ENCODE data around the gene SUSD3. TPM values are rescaled to one million over a fixed set of nuclear protein-coding genes. Genes with fewer than 3 reads are reported as not detected.

SUSD3 gene
- total and polyA plus RNA-seq, 4 donors = 2.0 to 9.7 (median 5.1) TPM

DNA sequence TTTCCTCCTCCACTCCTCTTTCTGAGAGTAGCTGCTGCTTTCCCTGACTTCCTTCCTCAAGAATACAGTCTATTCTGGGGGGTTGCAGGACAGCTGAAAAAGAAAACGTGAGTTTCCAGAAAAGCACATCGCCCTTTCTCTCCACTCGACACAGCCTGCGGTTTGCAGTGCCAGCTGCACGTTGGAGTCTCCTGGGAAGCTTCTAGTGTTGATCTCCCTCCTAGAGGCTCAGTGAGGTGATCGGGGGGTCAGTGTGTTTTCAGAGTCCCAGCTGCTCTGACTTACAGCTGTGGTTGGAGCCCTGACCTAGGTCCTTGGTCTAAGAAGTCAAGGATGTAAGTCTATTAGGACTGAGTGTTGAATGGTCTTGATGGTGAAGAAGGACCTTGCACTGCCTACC lies 25.0 kb upstream of the SUSD3 start:
- ATAC-seq (ENCODE audit: insufficient read depth, low FRiP score) (no peak), DNase-seq (peak in 2 of 3 donors; percentile 14 to 28)
- H3K27me3 ChIP-seq (ENCODE audit: control insufficient read depth in 3 of 3, insufficient read depth in 3 of 3, low read length in 2 of 3) = no peaks in the 10 kb centered on the region
- H3K27ac ChIP-seq (ENCODE audit: low read depth in 1 of 2, low read length in 1 of 2) = no peak overlapping the region
- H3K36me3 ChIP-seq (ENCODE audit: control insufficient read depth in 4 of 4, insufficient read depth in 4 of 4, low read length in 4 of 4) = peaks cover 0 to 15% (median 0%) of the 10 kb centered on the region in 4 donors
- WGBS, 2 donors = 41 to 68% methylated on average over 6 of the region's 6 CpGs
- no peak overlapping the region for H3K4me3 ChIP-seq
- TF ChIP-seq, protein P1, sequence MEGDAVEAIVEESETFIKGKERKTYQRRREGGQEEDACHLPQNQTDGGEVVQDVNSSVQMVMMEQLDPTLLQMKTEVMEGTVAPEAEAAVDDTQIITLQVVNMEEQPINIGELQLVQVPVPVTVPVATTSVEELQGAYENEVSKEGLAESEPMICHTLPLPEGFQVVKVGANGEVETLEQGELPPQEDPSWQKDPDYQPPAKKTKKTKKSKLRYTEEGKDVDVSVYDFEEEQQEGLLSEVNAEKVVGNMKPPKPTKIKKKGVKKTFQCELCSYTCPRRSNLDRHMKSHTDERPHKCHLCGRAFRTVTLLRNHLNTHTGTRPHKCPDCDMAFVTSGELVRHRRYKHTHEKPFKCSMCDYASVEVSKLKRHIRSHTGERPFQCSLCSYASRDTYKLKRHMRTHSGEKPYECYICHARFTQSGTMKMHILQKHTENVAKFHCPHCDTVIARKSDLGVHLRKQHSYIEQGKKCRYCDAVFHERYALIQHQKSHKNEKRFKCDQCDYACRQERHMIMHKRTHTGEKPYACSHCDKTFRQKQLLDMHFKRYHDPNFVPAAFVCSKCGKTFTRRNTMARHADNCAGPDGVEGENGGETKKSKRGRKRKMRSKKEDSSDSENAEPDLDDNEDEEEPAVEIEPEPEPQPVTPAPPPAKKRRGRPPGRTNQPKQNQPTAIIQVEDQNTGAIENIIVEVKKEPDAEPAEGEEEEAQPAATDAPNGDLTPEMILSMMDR (IDR thresholded peaks at IDR 0.05; ENCODE audit: control extremely low read depth, extremely low read depth) = no peak
- peaks cover 0 to 2% (median 0%) of the 10 kb centered on the region in 5 donors for H3K4me1 ChIP-seq (ENCODE audit: control insufficient read depth in 5 of 5, insufficient read depth in 5 of 5, low read length in 5 of 5)
- H3K9me3 ChIP-seq (ENCODE audit: control insufficient read depth in 4 of 4, insufficient read depth in 3 of 4, low read length in 3 of 4) = no peaks in the 10 kb centered on the region
- H3K9ac ChIP-seq (ENCODE audit: insufficient read depth in 1 of 2, low read length in 2 of 2) = no peak overlapping the region

DNA sequence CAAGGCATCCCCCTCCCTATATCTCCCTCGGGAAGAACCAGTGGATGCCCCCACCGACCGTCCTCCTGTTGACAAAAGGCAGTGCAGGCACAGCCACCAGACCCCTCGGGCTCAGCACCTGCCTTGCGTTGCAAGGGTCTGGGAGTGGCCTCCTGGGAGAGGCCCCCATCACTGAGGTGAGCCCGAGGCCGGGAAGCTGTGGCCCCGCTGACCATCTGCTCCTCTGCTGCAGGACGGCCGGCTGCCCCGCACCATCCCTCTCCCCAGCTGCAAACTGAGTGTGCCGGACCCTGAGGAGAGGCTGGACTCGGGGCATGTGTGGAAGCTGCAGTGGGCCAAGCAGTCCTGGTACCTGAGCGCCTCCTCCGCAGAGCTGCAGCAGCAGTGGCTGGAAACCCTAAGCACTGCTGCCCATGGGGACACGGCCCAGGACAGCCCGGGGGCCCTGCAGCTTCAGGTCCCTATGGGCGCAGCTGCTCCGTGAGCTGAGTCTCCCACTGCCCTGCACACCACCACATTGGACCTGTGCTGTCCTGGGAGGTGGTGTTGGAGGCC lies 23.3 kb upstream of the SUSD3 start:
- Histone ChIP-seq H3K4me1 (ENCODE audit: control insufficient read depth in 5 of 5, insufficient read depth in 5 of 5, low read length in 5 of 5) (no peaks in the 10 kb centered on the region), H3K9me3 (ENCODE audit: control insufficient read depth in 4 of 4, insufficient read depth in 3 of 4, low read length in 3 of 4) (no peaks in the 10 kb centered on the region), H3K36me3 (ENCODE audit: control insufficient read depth in 4 of 4, insufficient read depth in 4 of 4, low read length in 4 of 4) (peaks cover 0 to 13% (median 0%) of the 10 kb centered on the region in 4 donors), H3K4me3 (no peak overlapping the region), H3K27me3 (ENCODE audit: control insufficient read depth in 3 of 3, insufficient read depth in 3 of 3, low read length in 2 of 3) (no peaks in the 10 kb centered on the region), H3K9ac (ENCODE audit: insufficient read depth in 1 of 2, low read length in 2 of 2) (no peak overlapping the region), H3K27ac (ENCODE audit: low read depth in 1 of 2, low read length in 1 of 2) (no peak overlapping the region)
- ATAC-seq (ENCODE audit: insufficient read depth, low FRiP score) = no peak
- no peak for DNase-seq
- 93 to 95% methylated on average over 17 to 19 of the region's 19 CpGs for WGBS, 2 donors
- TF ChIP-seq, protein P1 (IDR thresholded peaks at IDR 0.05; ENCODE audit: control extremely low read depth, extremely low read depth) = no peak

DNA sequence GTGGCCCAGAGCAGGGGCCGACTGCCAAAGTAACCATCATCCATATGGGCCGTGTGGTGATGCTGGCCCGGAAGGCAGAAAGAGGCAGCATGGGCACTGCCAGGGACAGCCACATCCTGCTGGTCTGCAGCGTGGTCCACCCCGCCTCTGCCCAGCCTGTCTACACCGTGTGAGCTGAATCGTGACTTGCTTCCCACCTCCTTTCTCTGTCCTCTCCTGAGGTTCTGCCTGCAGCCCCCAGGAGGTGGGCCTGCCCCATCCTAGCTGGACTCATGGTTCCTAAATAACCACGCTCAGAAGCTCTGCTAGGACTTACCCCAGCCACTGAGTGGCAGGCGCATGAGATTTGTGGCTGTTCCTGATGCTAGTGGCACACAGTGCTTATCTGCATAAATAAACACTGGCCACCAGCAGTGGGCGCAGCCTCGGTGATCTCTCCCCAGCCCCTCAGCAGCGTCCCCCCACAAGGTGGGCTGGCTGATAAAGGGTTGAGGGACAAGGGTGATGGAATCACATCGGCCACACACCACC lies 22.6 kb upstream of the SUSD3 start:
- WGBS, 2 donors = 81 to 83% methylated on average over 11 to 13 of the region's 13 CpGs
- no peak overlapping the region for H3K9ac ChIP-seq (ENCODE audit: insufficient read depth in 1 of 2, low read length in 2 of 2)
- H3K36me3 ChIP-seq (ENCODE audit: control insufficient read depth in 4 of 4, insufficient read depth in 4 of 4, low read length in 4 of 4) = peaks cover 0 to 13% (median 0%) of the 10 kb centered on the region in 4 donors
- H3K4me1 ChIP-seq (ENCODE audit: control insufficient read depth in 5 of 5, insufficient read depth in 5 of 5, low read length in 5 of 5) = no peaks in the 10 kb centered on the region
- TF ChIP-seq, protein P1 (IDR thresholded peaks at IDR 0.05; ENCODE audit: control extremely low read depth, extremely low read depth) = no peak
- DNase-seq (no peak), ATAC-seq (ENCODE audit: insufficient read depth, low FRiP score) (no peak)
- no peaks in the 10 kb centered on the region for H3K9me3 ChIP-seq (ENCODE audit: control insufficient read depth in 4 of 4, insufficient read depth in 3 of 4, low read length in 3 of 4)
- H3K27me3 ChIP-seq (ENCODE audit: control insufficient read depth in 3 of 3, insufficient read depth in 3 of 3, low read length in 2 of 3) = no peaks in the 10 kb centered on the region
- no peak overlapping the region for H3K4me3 ChIP-seq
- no peak overlapping the region for H3K27ac ChIP-seq (ENCODE audit: low read depth in 1 of 2, low read length in 1 of 2)

Data from lung (tissue), 12 donors.